SU-DHL-6 (cell line): Measurements from ENCODE around the gene C1QL1.

Experiments
- EZH2phosphoT487 ChIP-seq: fragments of 200-600 bp; sonication (generic), shearing (Covaris generic); conservative IDR thresholded peaks from 2 replicates; pipeline ENCODE4 v1.6.1; 2018; ENCODE audit warnings: mild to moderate bottlenecking, antibody characterized with exemption, low read length, moderate library complexity, mixed read lengths
- TF ChIP-seq, protein P1 (sequence below): fragments of 200-600 bp; sonication (generic); IDR thresholded peaks from one replicate; pipeline ENCODE4 v1.5.1; 2017; ENCODE audit warnings: antibody characterized with exemption, mild to moderate bottlenecking, low read length, moderate library complexity; ENCODE audit not compliant: insufficient read depth, poor library complexity, severe bottlenecking

DNA sequence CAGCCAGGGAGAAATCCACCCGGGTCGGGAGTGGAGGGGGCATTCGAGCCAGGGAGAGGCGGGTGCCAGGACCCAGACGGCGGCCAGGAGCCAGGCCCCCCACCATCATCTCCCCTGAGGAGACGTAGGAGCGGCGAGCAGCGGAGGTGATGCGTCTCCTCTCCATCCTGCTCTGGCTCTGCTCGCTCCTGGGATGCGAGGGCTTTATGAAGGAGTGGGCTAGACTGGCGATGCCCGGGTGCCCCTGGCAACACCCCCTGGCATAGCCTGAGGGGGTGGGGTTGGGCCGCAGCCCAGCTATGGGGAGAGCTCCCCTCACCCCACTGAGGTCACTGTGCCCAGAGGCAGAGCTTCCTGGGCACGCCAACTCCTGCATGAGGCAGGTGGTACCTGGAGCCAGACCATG lies 52.8 kb downstream of the C1QL1 start, which contains the start of gene GFAP:
- TF ChIP-seq, protein P1, sequence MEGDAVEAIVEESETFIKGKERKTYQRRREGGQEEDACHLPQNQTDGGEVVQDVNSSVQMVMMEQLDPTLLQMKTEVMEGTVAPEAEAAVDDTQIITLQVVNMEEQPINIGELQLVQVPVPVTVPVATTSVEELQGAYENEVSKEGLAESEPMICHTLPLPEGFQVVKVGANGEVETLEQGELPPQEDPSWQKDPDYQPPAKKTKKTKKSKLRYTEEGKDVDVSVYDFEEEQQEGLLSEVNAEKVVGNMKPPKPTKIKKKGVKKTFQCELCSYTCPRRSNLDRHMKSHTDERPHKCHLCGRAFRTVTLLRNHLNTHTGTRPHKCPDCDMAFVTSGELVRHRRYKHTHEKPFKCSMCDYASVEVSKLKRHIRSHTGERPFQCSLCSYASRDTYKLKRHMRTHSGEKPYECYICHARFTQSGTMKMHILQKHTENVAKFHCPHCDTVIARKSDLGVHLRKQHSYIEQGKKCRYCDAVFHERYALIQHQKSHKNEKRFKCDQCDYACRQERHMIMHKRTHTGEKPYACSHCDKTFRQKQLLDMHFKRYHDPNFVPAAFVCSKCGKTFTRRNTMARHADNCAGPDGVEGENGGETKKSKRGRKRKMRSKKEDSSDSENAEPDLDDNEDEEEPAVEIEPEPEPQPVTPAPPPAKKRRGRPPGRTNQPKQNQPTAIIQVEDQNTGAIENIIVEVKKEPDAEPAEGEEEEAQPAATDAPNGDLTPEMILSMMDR = no peak
- TF ChIP-seq EZH2phosphoT487 = no peak
